ENCODE results near the gene SLC34A3.
A peak's percentile ranks its signal among the peaks of the same experiment; 100 is the strongest.

Gene SLC34A3

GRCh38 chr9:137251490-137252268 lies 21.0 kb downstream of the SLC34A3 start:
- TF ChIP-seq CTCF (IDR thresholded peaks at IDR 0.05; ENCODE audit: low read depth, low read length, missing control alignments): no peak
- DNase-seq (ENCODE audit: extremely low read depth, low read depth): no peak
- no peak overlapping the region for H3K4me3 ChIP-seq (replicated peaks; ENCODE audit: low read depth, low read length)

- H3K4me3 ChIP-seq (replicated peaks; ENCODE audit: low read depth, low read length): no peak overlapping the region
- no peak for TF ChIP-seq CTCF (IDR thresholded peaks at IDR 0.05; ENCODE audit: low read depth, low read length, missing control alignments)
- DNase-seq (ENCODE audit: extremely low read depth, low read depth): no peak
These were observed 22.1 kb downstream of the SLC34A3 start for GRCh38 chr9:137252555-137253506.

- peak overlapping the region; percentile 97 for H3K4me3 ChIP-seq (replicated peaks; ENCODE audit: low read depth, low read length)
- no peak for TF ChIP-seq CTCF (IDR thresholded peaks at IDR 0.05; ENCODE audit: low read depth, low read length, missing control alignments)
- no peak for DNase-seq (ENCODE audit: extremely low read depth, low read depth)
These were observed 23.3 kb downstream of the SLC34A3 start for GRCh38 chr9:137253717-137254623.

- H3K4me3 ChIP-seq (replicated peaks; ENCODE audit: low read depth, low read length): peak within 1 kb of the TSS; percentile 97
- DNase-seq (ENCODE audit: extremely low read depth, low read depth): peak; percentile 24
- TF ChIP-seq CTCF (IDR thresholded peaks at IDR 0.05; ENCODE audit: low read depth, low read length, missing control alignments): no peak
These were observed 24.1 kb downstream of the SLC34A3 start, which contains the start of gene NELFB for GRCh38 chr9:137254624-137255447. TSS of gene NELFB (plus strand) at chr9:137255327.

GRCh38 chr9:137255448-137256114 lies 24.9 kb downstream of the SLC34A3 start:
- H3K4me3 ChIP-seq (replicated peaks; ENCODE audit: low read depth, low read length): peak overlapping the region; percentile 97
- no peak for TF ChIP-seq CTCF (IDR thresholded peaks at IDR 0.05; ENCODE audit: low read depth, low read length, missing control alignments)
- no peak for DNase-seq (ENCODE audit: extremely low read depth, low read depth)
